HTR-8/SVneo (cell line): Measurements from ENCODE around the gene KLC1.
"Not testable (repeated sequence)": the region's sequence is repeated elsewhere in the genome, so short reads cannot be mapped to it uniquely, and the experiment has no call there.

ENCODE experiments used
- DNase-seq: peaks from one replicate; pipeline ENCODE4 v3.0.0; 2011; ENCODE audit warnings: low spot score, mixed read lengths; ENCODE audit not compliant: insufficient read length
- FAIRE-seq: peaks from 2 replicates; lab custom pipeline; 2011; peaks lifted over from hg19 to GRCh38; lab: Jason Lieb, UNC

The KLC1 gene

DNA sequence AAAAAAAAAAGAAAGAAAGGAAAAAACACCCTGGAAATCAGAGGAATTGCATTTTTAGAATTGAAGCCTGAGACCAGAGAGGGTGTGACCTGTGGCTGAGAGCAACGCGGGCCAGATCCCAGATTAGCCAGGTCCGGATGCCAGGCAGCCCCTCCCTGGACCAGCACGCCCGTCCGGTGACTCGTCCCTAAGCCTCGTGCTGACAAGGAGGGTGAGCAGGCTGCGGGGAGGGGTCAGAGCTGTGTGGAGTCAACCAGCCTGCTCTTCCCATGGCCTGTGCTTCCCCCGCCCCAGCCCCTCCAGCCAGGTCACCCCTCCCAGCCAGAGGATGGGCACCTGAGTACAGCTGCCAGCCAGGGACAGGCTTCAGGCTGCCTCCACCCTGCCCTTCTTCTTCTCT lies 4.2 kb upstream of the KLC1 start:
- peak; percentile 68 for FAIRE-seq

DNA sequence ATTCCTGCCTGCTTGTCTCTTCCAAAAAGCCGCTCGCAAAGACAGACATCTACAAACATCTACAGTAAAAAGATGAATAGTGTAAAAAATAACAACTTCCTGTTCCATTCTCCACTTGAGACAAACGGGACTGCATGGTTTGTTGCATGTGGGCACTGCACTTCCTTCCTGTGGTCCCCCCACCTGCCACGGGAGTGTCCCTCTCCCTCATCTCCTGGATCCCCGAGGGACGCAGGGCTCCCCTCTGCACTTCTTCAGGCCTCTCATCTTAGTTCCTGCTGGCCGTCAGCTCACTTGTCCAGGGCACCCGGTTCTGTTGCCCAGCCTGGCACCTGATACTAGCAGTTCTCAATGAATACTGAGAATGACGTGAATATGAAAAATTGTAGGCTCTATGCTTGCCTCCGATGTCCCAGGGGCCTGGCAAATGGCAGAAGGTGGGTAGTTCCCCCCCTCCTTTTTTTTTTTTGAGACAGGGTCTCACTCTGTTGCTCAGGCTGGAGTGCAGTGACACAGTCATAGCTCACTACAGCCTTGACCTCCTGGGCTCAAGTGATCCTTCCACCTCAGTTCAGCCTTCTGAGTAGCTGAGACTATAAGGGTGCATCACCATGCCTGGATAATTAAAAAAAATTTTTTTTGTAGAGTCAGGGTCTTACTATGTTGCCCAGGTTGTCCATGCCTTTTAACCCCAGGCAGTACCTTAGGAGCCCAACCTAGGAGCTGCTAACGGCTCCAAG lies 3.5 kb upstream of the KLC1 start:
- no peak for DNase-seq
- no peak for FAIRE-seq

More for the DNA sequence above, 4.2 kb upstream of the KLC1 start:
- peak; percentile 75 for DNase-seq

DNA sequence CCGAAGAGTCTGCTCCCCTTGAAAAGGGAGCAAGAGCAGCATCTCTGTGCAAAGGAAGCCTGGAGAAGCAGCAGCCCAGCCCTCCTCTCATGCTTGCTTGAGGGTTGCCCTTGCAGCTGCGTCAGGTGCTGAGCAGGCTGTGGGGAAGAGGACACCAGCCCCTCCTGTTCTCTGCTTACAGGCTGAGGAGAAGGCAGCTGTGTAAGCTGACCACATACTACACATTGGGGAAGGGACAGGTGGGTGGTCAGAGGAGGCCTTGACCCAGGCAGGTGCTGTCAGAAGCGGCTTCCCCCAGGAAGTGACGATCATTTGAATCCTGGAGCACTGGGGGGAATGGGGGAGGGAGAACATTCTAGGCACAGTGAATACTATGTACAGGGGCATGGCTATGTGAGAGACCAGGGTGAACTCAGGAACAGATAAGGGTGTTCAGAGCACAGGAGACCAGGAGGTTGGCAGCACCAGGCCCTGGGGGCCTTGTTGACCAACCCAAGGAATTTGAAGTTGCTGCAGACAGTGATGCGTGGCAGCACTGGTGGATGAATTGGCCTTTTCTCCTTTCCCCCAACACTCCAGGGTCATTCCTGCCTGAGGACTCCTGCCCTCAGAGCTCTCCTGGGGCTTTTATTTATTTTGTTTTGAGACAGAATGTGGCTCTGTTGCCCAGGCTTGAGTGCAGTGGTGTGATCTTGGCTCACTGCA lies 2.7 kb upstream of the KLC1 start:
- no peak for DNase-seq
- no peak for FAIRE-seq

GRCh38 chr14:103627073-103628025 lies 1.7 kb upstream of the KLC1 start:
- DNase-seq = no peak
- no peak for FAIRE-seq

GRCh38 chr14:103628221-103628683 lies 759 bp upstream of the KLC1 start:
- DNase-seq = peak; percentile 60
- no peak for FAIRE-seq

GRCh38 chr14:103629503-103630121 lies 601 bp downstream of the KLC1 start:
- no peak for FAIRE-seq
- peak; percentile 44 for DNase-seq

DNA sequence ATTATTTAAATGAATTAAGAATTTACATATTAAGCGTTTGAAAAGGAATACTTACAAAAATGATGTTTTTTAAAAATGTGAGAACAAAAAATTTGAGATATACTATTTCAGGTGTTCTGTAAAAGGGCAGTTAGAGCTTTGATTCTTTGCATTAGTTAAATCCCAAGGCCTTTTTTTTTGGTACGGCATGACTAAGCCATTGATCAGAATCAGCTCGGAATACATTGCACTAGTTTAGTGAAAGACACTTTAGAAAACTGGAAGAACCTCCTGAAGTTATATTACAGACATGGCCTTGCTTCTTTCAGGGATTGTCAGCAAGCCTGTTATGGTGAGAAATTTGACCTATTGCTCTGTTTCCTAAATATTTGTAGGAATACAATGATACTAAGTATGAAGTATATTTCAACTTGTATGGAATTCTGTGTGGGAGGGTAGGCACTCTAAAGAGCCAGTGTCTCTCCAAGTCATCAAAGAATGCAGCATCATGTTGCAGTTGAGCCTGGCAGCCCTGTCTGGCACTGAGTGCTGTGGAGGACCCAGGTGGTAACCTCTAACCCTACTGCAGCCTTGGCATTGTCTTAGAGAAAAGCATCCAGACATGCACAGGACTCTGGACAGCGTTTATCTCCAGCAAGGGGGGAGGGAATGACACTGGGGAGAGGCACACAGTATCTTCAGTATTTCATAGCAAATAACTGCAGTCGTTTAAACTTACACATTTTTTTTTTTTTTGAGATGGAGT lies 1.5 kb downstream of the KLC1 start:
- DNase-seq (no peak), FAIRE-seq (no peak)

GRCh38 chr14:103633391-103633790 lies 4.4 kb downstream of the KLC1 start:
- no peak for FAIRE-seq
- DNase-seq = no peak

DNA sequence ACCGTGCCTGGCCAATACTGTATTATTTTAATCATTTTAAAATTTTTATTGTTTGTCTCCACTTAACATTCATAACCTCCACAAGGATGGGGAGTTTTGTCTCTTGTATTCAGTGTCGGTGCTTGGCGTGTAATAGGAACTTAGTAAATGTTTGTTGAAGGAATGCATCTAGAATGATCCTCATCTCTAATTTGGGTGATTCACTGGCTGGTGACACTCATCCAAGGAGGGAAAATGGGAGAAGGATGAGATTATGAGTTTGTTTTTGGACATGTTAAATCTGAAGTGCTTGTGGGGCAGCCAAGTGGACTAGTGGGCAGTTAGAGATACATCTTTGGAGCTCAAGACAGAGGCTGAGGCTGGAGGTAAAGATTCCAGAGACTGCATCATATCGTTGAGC lies 5.1 kb downstream of the KLC1 start:
- DNase-seq (no peak), FAIRE-seq (no peak)

- FAIRE-seq (no peak), DNase-seq (no peak)
These were observed 9.6 kb downstream of the KLC1 start for GRCh38 chr14:103638594-103638993.

DNA sequence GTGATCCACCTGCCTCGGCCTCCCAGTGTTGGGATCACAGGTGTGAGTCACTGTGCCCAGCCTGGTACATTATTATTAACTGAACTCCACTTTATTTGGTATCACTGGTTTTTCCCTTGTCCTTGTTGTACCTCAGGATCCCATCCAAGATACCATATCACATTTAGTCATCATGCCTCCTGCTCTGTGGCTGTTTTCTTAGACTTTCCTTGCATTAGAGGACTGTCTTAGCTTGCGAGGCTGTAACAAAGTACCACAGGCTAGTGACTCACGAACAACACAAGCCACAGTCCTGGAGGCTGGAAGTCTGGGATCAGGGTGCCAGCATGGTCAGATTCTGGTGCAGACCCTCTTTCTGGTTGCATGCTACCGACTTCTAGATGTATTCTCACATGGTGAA lies 12.2 kb downstream of the KLC1 start:
- no peak for DNase-seq
- no peak for FAIRE-seq

DNA sequence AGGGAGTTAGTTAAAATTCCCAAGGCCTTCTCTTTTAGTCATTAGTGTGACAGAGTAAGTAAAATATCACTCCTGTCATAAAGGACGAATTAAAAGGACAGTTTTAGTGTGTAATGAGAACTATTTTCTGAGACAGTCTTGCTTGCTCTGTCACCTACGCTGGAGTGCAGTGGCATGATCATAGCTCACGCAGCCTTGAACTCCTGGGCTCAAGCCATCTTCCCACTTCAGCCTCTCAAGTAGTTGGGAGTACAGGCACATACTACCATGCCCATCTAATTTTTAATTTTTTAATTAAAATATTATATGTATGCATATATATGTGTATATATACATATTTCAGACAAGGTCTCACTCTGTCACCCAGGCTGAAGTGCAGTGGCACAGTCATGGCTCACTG lies 17.2 kb downstream of the KLC1 start:
- DNase-seq (no peak), FAIRE-seq (no peak)

- FAIRE-seq = no peak
These were observed 20.0 kb downstream of the KLC1 start for GRCh38 chr14:103649001-103649400.

GRCh38 chr14:103650213-103650612 lies 21.2 kb downstream of the KLC1 start:
- FAIRE-seq = no peak
- DNase-seq = no peak

More at GRCh38 chr14:103649001-103649400, 20.0 kb downstream of the KLC1 start:
- no peak for DNase-seq

DNA sequence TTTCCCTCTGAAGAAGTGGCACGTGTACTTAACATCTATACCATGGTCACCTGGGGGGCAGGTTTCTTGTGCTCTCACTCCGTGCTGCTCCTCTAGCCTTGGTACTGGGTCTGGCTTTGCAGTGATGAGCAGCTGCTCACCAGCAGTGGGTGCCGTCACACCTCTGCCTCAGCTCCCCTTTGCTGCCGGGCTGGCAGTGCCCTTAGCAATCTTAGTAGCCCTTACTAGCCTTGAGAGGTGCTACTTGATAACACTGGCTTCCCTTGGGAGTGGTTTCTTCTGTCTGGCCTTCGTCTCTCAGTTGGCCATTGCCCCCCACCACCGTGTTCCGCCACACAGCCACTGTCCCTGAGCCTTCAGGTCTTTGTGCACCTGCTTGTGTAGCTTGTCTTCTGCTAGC lies 22.6 kb downstream of the KLC1 start:
- no peak for FAIRE-seq
- no peak for DNase-seq

- FAIRE-seq = no peak
- no peak for DNase-seq
These were observed 23.8 kb downstream of the KLC1 start for GRCh38 chr14:103652806-103653205.

DNA sequence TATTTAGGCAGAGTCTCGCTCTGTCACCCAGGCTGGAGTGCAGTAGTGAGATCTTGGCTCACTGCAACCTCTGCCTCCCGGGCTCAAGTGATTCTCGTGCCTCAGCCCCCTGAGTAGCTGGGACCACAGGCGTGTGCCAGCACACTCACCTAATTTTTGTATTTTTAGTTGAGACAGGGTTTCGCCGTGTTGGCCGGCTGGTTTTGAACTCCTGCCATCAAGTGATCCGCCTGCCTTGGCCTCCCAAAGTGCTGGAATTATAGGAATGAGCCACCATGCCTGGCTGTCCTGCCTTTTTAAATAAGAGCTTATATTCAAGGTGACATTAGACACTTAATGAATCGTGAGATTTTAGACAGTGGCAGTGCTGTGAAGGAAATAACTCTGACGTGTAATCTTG lies 24.3 kb downstream of the KLC1 start:
- not testable (repeated sequence) for FAIRE-seq, DNase-seq

DNA sequence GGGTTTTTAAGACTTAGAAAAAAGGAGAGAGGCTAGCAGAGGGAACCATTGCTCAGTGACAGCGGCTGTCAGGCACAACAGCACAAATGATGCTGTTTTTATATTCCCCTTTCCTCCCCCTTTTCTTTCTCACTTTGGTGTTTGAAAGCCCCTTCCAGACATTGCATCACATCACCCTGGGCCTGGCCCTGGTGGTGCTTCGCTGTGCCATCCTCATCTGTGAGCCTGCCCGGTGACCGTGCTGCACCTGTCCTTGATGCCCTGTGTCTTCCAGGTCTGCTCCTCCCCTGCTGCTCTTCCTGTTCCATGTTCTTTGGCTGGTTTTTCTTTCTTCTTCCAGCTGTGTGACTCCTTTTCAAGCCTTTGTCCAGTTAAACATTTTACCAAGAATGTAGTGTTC lies 24.8 kb downstream of the KLC1 start:
- FAIRE-seq (no peak), DNase-seq (no peak)

GRCh38 chr14:103654619-103655018 lies 25.6 kb downstream of the KLC1 start:
- DNase-seq (no peak), FAIRE-seq (no peak)
